ENCODE measurements around the gene MARCHF10.
"Not testable (repeated sequence)": the region's sequence is repeated elsewhere in the genome, so short reads cannot be mapped to it uniquely, and the experiment has no call there.

The MARCHF10 gene

GRCh38 chr17:62703261-62703775 is 104.8 kb downstream of the MARCHF10 start:
- DNase-seq (ENCODE audit: extremely low read depth, insufficient read length), result no peak
- Histone ChIP-seq H3K36me3 (ENCODE audit: control insufficient read depth, insufficient read depth, low read length) (no peaks in the 10 kb centered on the region; the same call in 1 of the 2 replicates), H3K4me3 (replicated peaks; ENCODE audit: low read depth, low read length) (no peak overlapping the region), H3K27me3 (replicated peaks; ENCODE audit: control insufficient read depth, insufficient read depth, low read length) (no peaks in the 10 kb centered on the region; the same call in none of the 2 replicates)
- TF ChIP-seq CTCF (IDR thresholded peaks at IDR 0.05; ENCODE audit: insufficient read depth, low read length, poor library complexity, severe bottlenecking), result no peak

- TF ChIP-seq CTCF (IDR thresholded peaks at IDR 0.05; ENCODE audit: insufficient read depth, low read length, poor library complexity, severe bottlenecking), result no peak
- no peak for DNase-seq (ENCODE audit: extremely low read depth, insufficient read length)
- H3K27me3 ChIP-seq (replicated peaks; ENCODE audit: control insufficient read depth, insufficient read depth, low read length), result no peaks in the 10 kb centered on the region; the same call in none of the 2 replicates
Measured at GRCh38 chr17:62702746-62703260, 105.3 kb downstream of the MARCHF10 start.

GRCh38 chr17:62701706-62702085 is 106.4 kb downstream of the MARCHF10 start:
- Histone ChIP-seq H3K27me3 (replicated peaks; ENCODE audit: control insufficient read depth, insufficient read depth, low read length) (no peaks in the 10 kb centered on the region; the same call in none of the 2 replicates), H3K36me3 (ENCODE audit: control insufficient read depth, insufficient read depth, low read length) (no peaks in the 10 kb centered on the region; the same call in 1 of the 2 replicates), H3K4me3 (replicated peaks; ENCODE audit: low read depth, low read length) (no peak overlapping the region)
- TF ChIP-seq CTCF (IDR thresholded peaks at IDR 0.05; ENCODE audit: insufficient read depth, low read length, poor library complexity, severe bottlenecking), result no peak
- DNase-seq (ENCODE audit: extremely low read depth, insufficient read length), result no peak

More at GRCh38 chr17:62702746-62703260, 105.3 kb downstream of the MARCHF10 start:
- Histone ChIP-seq H3K36me3 (ENCODE audit: control insufficient read depth, insufficient read depth, low read length) (no peaks in the 10 kb centered on the region; the same call in 1 of the 2 replicates), H3K4me3 (replicated peaks; ENCODE audit: low read depth, low read length) (no peak overlapping the region)

- no peak for DNase-seq (ENCODE audit: extremely low read depth, insufficient read length)
- Histone ChIP-seq H3K4me3 (replicated peaks; ENCODE audit: low read depth, low read length) (no peak overlapping the region), H3K36me3 (ENCODE audit: control insufficient read depth, insufficient read depth, low read length) (no peaks in the 10 kb centered on the region; the same call in 1 of the 2 replicates), H3K27me3 (replicated peaks; ENCODE audit: control insufficient read depth, insufficient read depth, low read length) (no peaks in the 10 kb centered on the region; the same call in none of the 2 replicates)
- TF ChIP-seq CTCF (IDR thresholded peaks at IDR 0.05; ENCODE audit: insufficient read depth, low read length, poor library complexity, severe bottlenecking), result no peak
Measured at GRCh38 chr17:62700964-62701705, 107.0 kb downstream of the MARCHF10 start.

- not testable (repeated sequence) for H3K36me3 ChIP-seq (ENCODE audit: control insufficient read depth, insufficient read depth, low read length); H3K4me3 ChIP-seq (replicated peaks; ENCODE audit: low read depth, low read length); DNase-seq (ENCODE audit: extremely low read depth, insufficient read length); H3K27me3 ChIP-seq (replicated peaks; ENCODE audit: control insufficient read depth, insufficient read depth, low read length)
Measured at GRCh38 chr17:62698459-62698858, 109.7 kb downstream of the MARCHF10 start.

GRCh38 chr17:62696726-62697490 is 111.2 kb downstream of the MARCHF10 start:
- Histone ChIP-seq H3K4me3 (replicated peaks; ENCODE audit: low read depth, low read length) (no peak overlapping the region), H3K27me3 (replicated peaks; ENCODE audit: control insufficient read depth, insufficient read depth, low read length) (no peaks in the 10 kb centered on the region), H3K36me3 (ENCODE audit: control insufficient read depth, insufficient read depth, low read length) (no peaks in the 10 kb centered on the region)
- TF ChIP-seq CTCF (IDR thresholded peaks at IDR 0.05; ENCODE audit: insufficient read depth, low read length, poor library complexity, severe bottlenecking), result no peak
- DNase-seq (ENCODE audit: extremely low read depth, insufficient read length), result no peak
